ENCODE measurements around the gene APBB1.

DNA sequence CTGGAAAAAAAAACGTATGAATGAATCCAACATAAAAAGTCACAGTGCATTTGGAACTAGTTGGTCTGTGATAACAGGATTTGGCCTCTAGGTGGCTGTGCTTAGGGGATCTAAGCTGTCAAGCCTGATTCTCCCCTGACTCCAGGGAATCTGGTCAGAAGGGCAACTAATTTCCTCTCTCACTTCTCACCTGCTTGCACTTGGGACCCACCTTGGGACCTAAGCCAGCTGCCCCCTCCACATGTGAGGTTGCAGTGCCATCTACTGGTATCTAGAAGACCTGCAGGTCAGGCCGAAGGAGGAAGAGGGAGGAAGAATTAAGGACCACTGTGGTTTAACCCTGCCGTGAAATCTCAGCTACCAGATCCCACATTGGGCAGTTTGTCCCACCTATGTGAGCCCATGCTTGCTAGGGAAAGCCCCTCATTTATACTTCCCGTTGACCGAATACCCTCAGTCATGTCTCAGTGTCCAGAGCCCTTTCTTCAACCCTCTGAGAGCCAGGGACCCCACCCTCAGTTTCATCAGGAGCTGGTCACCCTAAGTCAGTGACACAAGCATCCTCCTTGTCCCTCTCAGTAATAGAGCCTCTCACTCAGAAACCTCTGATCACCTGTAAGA, 65.4 kb downstream of the APBB1 start:
- TF ChIP-seq, protein P1, sequence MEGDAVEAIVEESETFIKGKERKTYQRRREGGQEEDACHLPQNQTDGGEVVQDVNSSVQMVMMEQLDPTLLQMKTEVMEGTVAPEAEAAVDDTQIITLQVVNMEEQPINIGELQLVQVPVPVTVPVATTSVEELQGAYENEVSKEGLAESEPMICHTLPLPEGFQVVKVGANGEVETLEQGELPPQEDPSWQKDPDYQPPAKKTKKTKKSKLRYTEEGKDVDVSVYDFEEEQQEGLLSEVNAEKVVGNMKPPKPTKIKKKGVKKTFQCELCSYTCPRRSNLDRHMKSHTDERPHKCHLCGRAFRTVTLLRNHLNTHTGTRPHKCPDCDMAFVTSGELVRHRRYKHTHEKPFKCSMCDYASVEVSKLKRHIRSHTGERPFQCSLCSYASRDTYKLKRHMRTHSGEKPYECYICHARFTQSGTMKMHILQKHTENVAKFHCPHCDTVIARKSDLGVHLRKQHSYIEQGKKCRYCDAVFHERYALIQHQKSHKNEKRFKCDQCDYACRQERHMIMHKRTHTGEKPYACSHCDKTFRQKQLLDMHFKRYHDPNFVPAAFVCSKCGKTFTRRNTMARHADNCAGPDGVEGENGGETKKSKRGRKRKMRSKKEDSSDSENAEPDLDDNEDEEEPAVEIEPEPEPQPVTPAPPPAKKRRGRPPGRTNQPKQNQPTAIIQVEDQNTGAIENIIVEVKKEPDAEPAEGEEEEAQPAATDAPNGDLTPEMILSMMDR (IDR thresholded peaks at IDR 0.05) = peak; percentile 90 to 94 (median 90)
- no peak for TF ChIP-seq POLR2A (IDR thresholded peaks at IDR 0.05)
